Measurements from ENCODE around the gene BTBD9. TPM values are rescaled to one million over a fixed set of nuclear protein-coding genes. Genes with fewer than 3 reads are reported as not detected.

The BTBD9 gene
- total RNA-seq, 1 donor, result 25.3 TPM

- no peak overlapping the region for H3K4me2 ChIP-seq (ENCODE audit: insufficient read depth, low read length)
- H3K4me1 ChIP-seq (ENCODE audit: insufficient read depth, low read length), result no peaks in the 10 kb centered on the region
- TF ChIP-seq CTCF (IDR thresholded peaks at IDR 0.05; ENCODE audit: extremely low read depth, low read depth, low read length), result no peak
- no peak overlapping the region for H2AFZ ChIP-seq (ENCODE audit: low read length)
- no peaks in the 10 kb centered on the region for H3K79me2 ChIP-seq (ENCODE audit: insufficient read depth, low read length)
- no peaks in the 10 kb centered on the region for H3K9me3 ChIP-seq (ENCODE audit: low read depth, low read length)
- H3K27me3 ChIP-seq (ENCODE audit: insufficient read depth, low read length), result no peaks in the 10 kb centered on the region
- no peaks in the 10 kb centered on the region for H3K36me3 ChIP-seq (ENCODE audit: insufficient read depth, low read length)
- no peak for DNase-seq (ENCODE audit: insufficient read length, low spot score, missing footprints)
- H3K27ac ChIP-seq (ENCODE audit: low read depth, low read length), result no peak overlapping the region
- no peaks in the 10 kb centered on the region for H4K20me1 ChIP-seq (ENCODE audit: insufficient read depth, low read length)
- no peak overlapping the region for H3K4me3 ChIP-seq (ENCODE audit: insufficient read depth, low read length)
Observed at GRCh38 chr6:38174806-38175495, 464.8 kb downstream of the BTBD9 start.

GRCh38 chr6:38174315-38174714 is 465.4 kb downstream of the BTBD9 start:
- DNase-seq (ENCODE audit: insufficient read length, low spot score, missing footprints), result no peak
- Histone ChIP-seq H4K20me1 (ENCODE audit: insufficient read depth, low read length) (no peaks in the 10 kb centered on the region), H3K79me2 (ENCODE audit: insufficient read depth, low read length) (no peaks in the 10 kb centered on the region), H3K27ac (ENCODE audit: low read depth, low read length) (no peak overlapping the region), H3K27me3 (ENCODE audit: insufficient read depth, low read length) (no peaks in the 10 kb centered on the region), H3K9me3 (ENCODE audit: low read depth, low read length) (no peaks in the 10 kb centered on the region), H3K36me3 (ENCODE audit: insufficient read depth, low read length) (no peaks in the 10 kb centered on the region), H3K4me3 (ENCODE audit: insufficient read depth, low read length) (no peak overlapping the region), H3K4me1 (ENCODE audit: insufficient read depth, low read length) (no peaks in the 10 kb centered on the region), H2AFZ (ENCODE audit: low read length) (no peak overlapping the region), H3K4me2 (ENCODE audit: insufficient read depth, low read length) (no peak overlapping the region)
- no peak for TF ChIP-seq CTCF (IDR thresholded peaks at IDR 0.05; ENCODE audit: extremely low read depth, low read depth, low read length)

GRCh38 chr6:38173909-38174308 is 465.8 kb downstream of the BTBD9 start:
- Histone ChIP-seq H3K4me2 (ENCODE audit: insufficient read depth, low read length) (no peak overlapping the region), H3K4me1 (ENCODE audit: insufficient read depth, low read length) (no peaks in the 10 kb centered on the region), H3K27ac (ENCODE audit: low read depth, low read length) (no peak overlapping the region), H3K79me2 (ENCODE audit: insufficient read depth, low read length) (no peaks in the 10 kb centered on the region), H2AFZ (ENCODE audit: low read length) (no peak overlapping the region), H3K27me3 (ENCODE audit: insufficient read depth, low read length) (no peaks in the 10 kb centered on the region), H3K36me3 (ENCODE audit: insufficient read depth, low read length) (no peaks in the 10 kb centered on the region), H4K20me1 (ENCODE audit: insufficient read depth, low read length) (no peaks in the 10 kb centered on the region), H3K9me3 (ENCODE audit: low read depth, low read length) (no peaks in the 10 kb centered on the region), H3K4me3 (ENCODE audit: insufficient read depth, low read length) (no peak overlapping the region)
- peak; percentile 82 for DNase-seq (ENCODE audit: insufficient read length, low spot score, missing footprints)
- no peak for TF ChIP-seq CTCF (IDR thresholded peaks at IDR 0.05; ENCODE audit: extremely low read depth, low read depth, low read length)

- Histone ChIP-seq H3K27ac (ENCODE audit: low read depth, low read length) (no peak overlapping the region), H2AFZ (ENCODE audit: low read length) (no peak overlapping the region), H3K4me2 (ENCODE audit: insufficient read depth, low read length) (no peak overlapping the region), H3K27me3 (ENCODE audit: insufficient read depth, low read length) (no peaks in the 10 kb centered on the region), H3K79me2 (ENCODE audit: insufficient read depth, low read length) (no peaks in the 10 kb centered on the region), H3K4me3 (ENCODE audit: insufficient read depth, low read length) (no peak overlapping the region), H3K36me3 (ENCODE audit: insufficient read depth, low read length) (no peaks in the 10 kb centered on the region), H3K9me3 (ENCODE audit: low read depth, low read length) (no peaks in the 10 kb centered on the region), H3K4me1 (ENCODE audit: insufficient read depth, low read length) (no peaks in the 10 kb centered on the region), H4K20me1 (ENCODE audit: insufficient read depth, low read length) (no peaks in the 10 kb centered on the region)
- DNase-seq (ENCODE audit: insufficient read length, low spot score, missing footprints), result peak; percentile 51
- no peak for TF ChIP-seq CTCF (IDR thresholded peaks at IDR 0.05; ENCODE audit: extremely low read depth, low read depth, low read length)
Observed at GRCh38 chr6:38172739-38173410, 466.9 kb downstream of the BTBD9 start.

All from osteoblast (primary cell).